HG02571 (cell line): ENCODE results near the gene SIGLEC7.
"Not testable (repeated sequence)": the region's sequence is repeated elsewhere in the genome, so short reads cannot be mapped to it uniquely, and the experiment has no call there.

Experiments
- ATAC-seq: cut with Tn5 transposase; IDR thresholded peaks from one replicate; pipeline ENCODE4 v1.9.1; 2021; ENCODE audit warnings: mild to moderate bottlenecking, moderate library complexity; ENCODE audit not compliant: unreplicated experiment

Gene SIGLEC7

GRCh38 chr19:51164215-51164614 lies 22.1 kb downstream of the SIGLEC7 start:
- no peak for ATAC-seq

GRCh38 chr19:51166846-51167490 lies 24.9 kb downstream of the SIGLEC7 start:
- no peak for ATAC-seq

GRCh38 chr19:51168564-51169282 lies 26.6 kb downstream of the SIGLEC7 start:
- ATAC-seq = no peak

GRCh38 chr19:51169283-51169918 lies 27.3 kb downstream of the SIGLEC7 start:
- ATAC-seq = not testable (repeated sequence)

GRCh38 chr19:51172223-51172622 lies 30.1 kb downstream of the SIGLEC7 start:
- ATAC-seq = no peak

GRCh38 chr19:51173681-51174080 lies 31.6 kb downstream of the SIGLEC7 start:
- ATAC-seq = no peak

GRCh38 chr19:51179256-51179655 lies 37.2 kb downstream of the SIGLEC7 start:
- ATAC-seq = no peak

GRCh38 chr19:51181377-51181912 lies 39.3 kb downstream of the SIGLEC7 start:
- ATAC-seq = no peak

- no peak for ATAC-seq
These were observed 39.9 kb downstream of the SIGLEC7 start for GRCh38 chr19:51181913-51182419.

- no peak for ATAC-seq
These were observed 41.5 kb downstream of the SIGLEC7 start for GRCh38 chr19:51183629-51184028.

- ATAC-seq = no peak
These were observed 43.2 kb downstream of the SIGLEC7 start for GRCh38 chr19:51185069-51185867.

- no peak for ATAC-seq
These were observed 43.7 kb downstream of the SIGLEC7 start for GRCh38 chr19:51185868-51186215.

- ATAC-seq = no peak
These were observed 44.2 kb downstream of the SIGLEC7 start for GRCh38 chr19:51186323-51186722.

GRCh38 chr19:51187395-51188226 lies 45.5 kb downstream of the SIGLEC7 start:
- no peak for ATAC-seq

- ATAC-seq = no peak
These were observed 46.1 kb downstream of the SIGLEC7 start for GRCh38 chr19:51188227-51188559.

GRCh38 chr19:51192689-51193088 lies 50.6 kb downstream of the SIGLEC7 start:
- ATAC-seq = no peak

GRCh38 chr19:51194527-51195315 lies 52.6 kb downstream of the SIGLEC7 start:
- ATAC-seq = no peak

GRCh38 chr19:51195316-51195586 lies 53.1 kb downstream of the SIGLEC7 start:
- ATAC-seq = no peak

GRCh38 chr19:51195616-51196015 lies 53.5 kb downstream of the SIGLEC7 start:
- no peak for ATAC-seq

- no peak for ATAC-seq
These were observed 54.1 kb downstream of the SIGLEC7 start for GRCh38 chr19:51196181-51196580.
